GM12892 (cell line): ENCODE measurements around the gene C9orf153.

Experiments used
- POLR2A ChIP-seq: IDR thresholded peaks from 2 replicates; pipeline ENCODE4 v1.6.1; 2011; ENCODE audit warnings: low read depth, low read length, control low read depth
- POLR2AphosphoS5 ChIP-seq: IDR thresholded peaks from 2 replicates; pipeline ENCODE4 v1.6.1; 2011; ENCODE audit warnings: low read depth, low read length, control low read depth

DNA sequence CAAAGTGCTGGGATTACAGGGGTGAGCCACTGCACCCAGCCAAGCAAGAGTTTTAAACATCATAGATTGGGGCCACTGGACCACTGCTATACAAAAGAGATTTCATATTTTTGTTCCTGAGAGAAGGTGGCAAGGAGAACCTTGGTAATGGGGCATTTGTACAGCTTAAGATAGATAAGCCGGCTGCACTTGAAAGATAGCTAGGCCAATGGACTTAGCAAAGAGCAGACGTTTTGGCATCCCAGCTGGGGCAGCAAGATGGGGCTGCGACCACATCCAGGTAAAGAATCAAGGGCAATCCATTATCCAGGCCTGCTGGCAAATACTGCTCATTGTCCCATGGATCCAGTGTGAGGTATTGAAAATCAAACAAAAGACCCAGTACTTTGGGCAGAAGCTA is 26.8 kb upstream of the C9orf153 start:
- TF ChIP-seq POLR2A: no peak
- no peak for TF ChIP-seq POLR2AphosphoS5
